SH-SY5Y (cell line): ENCODE data around the gene MPEG1.

ENCODE experiments used
- GATA2 ChIP-seq: IDR thresholded peaks from 2 replicates; pipeline ENCODE4 v1.6.1; 2011; ENCODE audit warnings: mild to moderate bottlenecking, low read depth, low read length
- GATA3 ChIP-seq: IDR thresholded peaks from 2 replicates; pipeline ENCODE4 v1.6.1; 2011; ENCODE audit warnings: low read depth, mild to moderate bottlenecking, low read length, moderate library complexity

- TF ChIP-seq GATA3, result no peak
- no peak for TF ChIP-seq GATA2
Observed at GRCh38 chr11:59164028-59164427, 48.7 kb downstream of the MPEG1 start.
